Nephron (organoid): ENCODE measurements around the gene ARHGEF16.

Experiments used
- H3K27ac Mint-ChIP-seq, 3 experiments: 2 replicates each; pipeline ENCODE4 v1.8.0; 2020; ENCODE audit warnings: mixed read lengths in 3 of 3, mild to moderate bottlenecking in 2 of 3, moderate library complexity in 1 of 3
- H3K27me3 Mint-ChIP-seq: 2 replicates; pipeline ENCODE4 v1.8.0; 2021; ENCODE audit warnings: low read depth, mild to moderate bottlenecking, moderate library complexity, mixed read lengths
- H3K36me3 Mint-ChIP-seq: 2 replicates; pipeline ENCODE4 v1.8.0; 2020; ENCODE audit warnings: low read depth, mixed read lengths
- H3K4me1 Mint-ChIP-seq: 2 replicates; pipeline ENCODE4 v1.8.0; 2020; ENCODE audit warnings: mixed read lengths
- H3K4me3 Mint-ChIP-seq, 3 experiments: 2 replicates each; pipeline ENCODE4 v1.8.0; 2020; ENCODE audit warnings: mild to moderate bottlenecking in 3 of 3, mixed read lengths in 3 of 3, moderate library complexity in 2 of 3
- H3K9me3 Mint-ChIP-seq: 2 replicates; pipeline ENCODE4 v1.8.0; 2020; ENCODE audit warnings: mixed read lengths
- TF ChIP-seq, protein P1 (sequence below), 3 experiments: fragments of 200-600 bp; sonication (generic); IDR thresholded peaks; one replicate each; pipeline ENCODE4 v1.5.0; 2021; ENCODE audit warnings: antibody characterized with exemption in 3 of 3; ENCODE audit not compliant: unreplicated experiment in 3 of 3

ARHGEF16 gene

GRCh38 chr1:3413975-3414710 is 40.3 kb upstream of the ARHGEF16 start:
- no peaks in the 10 kb centered on the region for H3K36me3 Mint-ChIP-seq
- TF ChIP-seq, protein P1, sequence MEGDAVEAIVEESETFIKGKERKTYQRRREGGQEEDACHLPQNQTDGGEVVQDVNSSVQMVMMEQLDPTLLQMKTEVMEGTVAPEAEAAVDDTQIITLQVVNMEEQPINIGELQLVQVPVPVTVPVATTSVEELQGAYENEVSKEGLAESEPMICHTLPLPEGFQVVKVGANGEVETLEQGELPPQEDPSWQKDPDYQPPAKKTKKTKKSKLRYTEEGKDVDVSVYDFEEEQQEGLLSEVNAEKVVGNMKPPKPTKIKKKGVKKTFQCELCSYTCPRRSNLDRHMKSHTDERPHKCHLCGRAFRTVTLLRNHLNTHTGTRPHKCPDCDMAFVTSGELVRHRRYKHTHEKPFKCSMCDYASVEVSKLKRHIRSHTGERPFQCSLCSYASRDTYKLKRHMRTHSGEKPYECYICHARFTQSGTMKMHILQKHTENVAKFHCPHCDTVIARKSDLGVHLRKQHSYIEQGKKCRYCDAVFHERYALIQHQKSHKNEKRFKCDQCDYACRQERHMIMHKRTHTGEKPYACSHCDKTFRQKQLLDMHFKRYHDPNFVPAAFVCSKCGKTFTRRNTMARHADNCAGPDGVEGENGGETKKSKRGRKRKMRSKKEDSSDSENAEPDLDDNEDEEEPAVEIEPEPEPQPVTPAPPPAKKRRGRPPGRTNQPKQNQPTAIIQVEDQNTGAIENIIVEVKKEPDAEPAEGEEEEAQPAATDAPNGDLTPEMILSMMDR (IDR thresholded peaks at IDR 0.05; ENCODE audit: unreplicated experiment in 3 of 3): no peak
- peaks cover 22% of the 10 kb centered on the region for H3K27me3 Mint-ChIP-seq
- no peaks in the 10 kb centered on the region for H3K9me3 Mint-ChIP-seq
- H3K4me1 Mint-ChIP-seq: no peaks in the 10 kb centered on the region
- no peak overlapping the region for H3K4me3 Mint-ChIP-seq
- H3K27ac Mint-ChIP-seq: no peak overlapping the region

GRCh38 chr1:3415260-3416090 is 39.0 kb upstream of the ARHGEF16 start:
- TF ChIP-seq, protein P1 (IDR thresholded peaks at IDR 0.05; ENCODE audit: unreplicated experiment in 3 of 3): no peak
- peaks cover 35% of the 10 kb centered on the region for H3K27me3 Mint-ChIP-seq
- H3K27ac Mint-ChIP-seq: no peak overlapping the region

GRCh38 chr1:3417082-3417739 is 37.3 kb upstream of the ARHGEF16 start:
- H3K9me3 Mint-ChIP-seq: peaks cover 4% of the 10 kb centered on the region
- TF ChIP-seq, protein P1 (IDR thresholded peaks at IDR 0.05; ENCODE audit: unreplicated experiment in 3 of 3): peak in 2 of 3 experiments; percentile 32 to 37
- peaks cover 19% of the 10 kb centered on the region for H3K4me1 Mint-ChIP-seq
- H3K27me3 Mint-ChIP-seq: peaks cover 52% of the 10 kb centered on the region
- no peak overlapping the region for H3K27ac Mint-ChIP-seq
- no peak overlapping the region for H3K4me3 Mint-ChIP-seq
- peaks cover 4% of the 10 kb centered on the region for H3K36me3 Mint-ChIP-seq

More at GRCh38 chr1:3415260-3416090, 39.0 kb upstream of the ARHGEF16 start:
- no peak overlapping the region for H3K4me3 Mint-ChIP-seq
- peaks cover 4% of the 10 kb centered on the region for H3K36me3 Mint-ChIP-seq
- peaks cover 5% of the 10 kb centered on the region for H3K4me1 Mint-ChIP-seq
- H3K9me3 Mint-ChIP-seq: peaks cover 4% of the 10 kb centered on the region

DNA sequence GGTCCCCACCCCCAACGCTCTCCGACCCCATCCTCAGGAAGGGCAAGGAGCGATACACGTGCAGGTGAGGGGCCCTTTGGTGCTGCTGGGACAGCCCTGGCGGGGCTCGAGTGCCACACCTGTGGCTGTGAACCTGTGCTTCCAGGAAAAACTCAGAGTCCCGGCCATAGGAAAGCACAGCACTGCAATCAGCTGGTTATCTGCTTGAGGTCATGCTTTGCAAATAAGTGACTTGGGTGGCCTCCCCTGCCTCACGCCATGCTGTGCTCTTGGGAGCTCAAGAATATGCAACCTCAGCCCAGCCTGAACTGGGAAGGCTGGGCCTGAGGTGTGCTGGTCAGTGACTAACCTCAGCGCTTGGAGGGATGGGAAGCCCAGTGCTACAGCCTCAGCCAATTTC is 36.5 kb upstream of the ARHGEF16 start:
- H3K9me3 Mint-ChIP-seq: peaks cover 4% of the 10 kb centered on the region
- TF ChIP-seq, protein P1 (IDR thresholded peaks at IDR 0.05; ENCODE audit: unreplicated experiment in 3 of 3): no peak
- peaks cover 57% of the 10 kb centered on the region for H3K27me3 Mint-ChIP-seq
- peaks cover 4% of the 10 kb centered on the region for H3K36me3 Mint-ChIP-seq
- no peak overlapping the region for H3K4me3 Mint-ChIP-seq
- peaks cover 19% of the 10 kb centered on the region for H3K4me1 Mint-ChIP-seq
- no peak overlapping the region for H3K27ac Mint-ChIP-seq

DNA sequence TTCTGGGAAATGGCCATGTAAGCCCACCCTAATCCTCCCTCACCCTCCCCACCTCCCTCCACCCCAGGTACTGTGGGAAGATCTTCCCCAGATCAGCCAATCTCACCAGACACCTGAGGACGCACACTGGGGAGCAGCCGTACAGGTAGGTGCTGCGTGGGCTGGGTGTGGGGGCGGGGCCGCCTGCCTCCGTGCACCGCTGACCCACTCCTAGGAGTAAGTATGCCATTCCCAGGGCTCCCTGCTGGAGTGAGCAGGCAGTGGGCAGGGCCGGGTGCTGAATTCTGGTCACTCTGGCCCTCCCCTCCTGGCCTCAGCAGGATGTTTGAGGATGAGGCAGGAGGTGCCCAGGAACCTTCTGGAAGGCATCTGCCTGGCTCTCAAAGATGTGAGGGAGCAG is 35.9 kb upstream of the ARHGEF16 start:
- peaks cover 4% of the 10 kb centered on the region for H3K36me3 Mint-ChIP-seq
- TF ChIP-seq, protein P1 (IDR thresholded peaks at IDR 0.05; ENCODE audit: unreplicated experiment in 3 of 3): no peak
- H3K9me3 Mint-ChIP-seq: peaks cover 4% of the 10 kb centered on the region

More for the DNA sequence above, 35.9 kb upstream of the ARHGEF16 start:
- Mint-ChIP-seq H3K27ac (no peak overlapping the region), H3K4me3 (no peak overlapping the region), H3K27me3 (peaks cover 58% of the 10 kb centered on the region), H3K4me1 (peaks cover 19% of the 10 kb centered on the region)
